ENCODE measurements around the gene RPS8.

GRCh38 chr1:44822131-44822701 is 46.9 kb downstream of the RPS8 start:
- TF ChIP-seq TCF7L2 (IDR thresholded peaks at IDR 0.05; ENCODE audit: borderline replicate concordance, extremely low read depth, insufficient read depth, insufficient read length) (no peak), SP1 (IDR thresholded peaks at IDR 0.05; ENCODE audit: low read depth) (no peak), RAD21 (IDR thresholded peaks at IDR 0.05; ENCODE audit: low read depth) (no peak), CTCF (IDR thresholded peaks at IDR 0.05 in 2 of 3, conservative IDR thresholded peaks at IDR 0.05 in 1 of 3; ENCODE audit: borderline replicate concordance in 1 of 3, insufficient read depth in 1 of 3, low read depth in 2 of 3, low read length in 2 of 3) (no peak), POLR2AphosphoS5 (IDR thresholded peaks at IDR 0.05; ENCODE audit: low read depth, low read length) (no peak), JUND (IDR thresholded peaks at IDR 0.05) (no peak), EZH2 (IDR thresholded peaks at IDR 0.05) (no peak), FOSL1 (IDR thresholded peaks at IDR 0.05; ENCODE audit: low read depth) (no peak), ZNF274 (IDR thresholded peaks at IDR 0.05; ENCODE audit: low read depth, low read length) (no peak), REST (IDR thresholded peaks at IDR 0.05; ENCODE audit: low read depth) (no peak), EZH2phosphoT487 (IDR thresholded peaks at IDR 0.05; ENCODE audit: borderline replicate concordance) (no peak), POLR2A (IDR thresholded peaks at IDR 0.05; ENCODE audit: borderline replicate concordance, extremely low read depth, insufficient read depth, insufficient read length) (no peak)

Data from HCT116 (cell line).